Measurements from ENCODE around the gene NOTCH4. TPM values are rescaled to one million over a fixed set of nuclear protein-coding genes. Genes with fewer than 3 reads are reported as not detected.

The NOTCH4 gene
- total and polyA plus RNA-seq, 2 of the 4 experiments (the other 2 are of a cell fraction): 0.96 to 1.3 TPM

- TF ChIP-seq RAD21 (IDR thresholded peaks at IDR 0.05; ENCODE audit: low read length) (no peak), MAZ (IDR thresholded peaks at IDR 0.05; ENCODE audit: borderline replicate concordance, low read depth, low read length) (no peak)
Measured at GRCh38 chr6:32191696-32192607, 31.9 kb downstream of the NOTCH4 start (continued).

- Histone ChIP-seq H2BK20ac (ENCODE audit: low read depth, low read length) (peak overlapping the region; percentile 58), H3K9me1 (ENCODE audit: insufficient read depth, low read length) (peaks cover 18% of the 10 kb centered on the region), H3K4ac (ENCODE audit: low read depth, low read length) (peak overlapping the region; percentile 89), H3K18ac (ENCODE audit: low read depth, low read length) (peak overlapping the region; percentile 93; the same call in 1 of the 2 replicates), H4K8ac (ENCODE audit: low read depth in 2 of 2, low read length in 2 of 2) (peak overlapping the region; percentile 92 to 97), H2BK120ac (ENCODE audit: low read depth, low read length) (peak overlapping the region; percentile 69), H4K20me1 (ENCODE audit: insufficient read depth, low read length) (no peaks in the 10 kb centered on the region), H4K91ac (ENCODE audit: insufficient read depth, low read depth, low read length) (peak overlapping the region; percentile 47), H3K36me3 (ENCODE audit: control insufficient read depth, insufficient read depth, low read length) (peaks cover 18% of the 10 kb centered on the region), H2AFZ (replicated peaks; ENCODE audit: low read length, poor library complexity) (no peak overlapping the region), H3K14ac (replicated peaks; ENCODE audit: low read depth, low read length) (peak overlapping the region; percentile 53; the same call in 1 of the 2 replicates), H3K9me3 (ENCODE audit: control insufficient read depth, insufficient read depth, low read length) (no peaks in the 10 kb centered on the region), H4K5ac (ENCODE audit: low read depth, low read length) (peak overlapping the region; percentile 27), H3K4me2 (ENCODE audit: low read depth, low read length) (peak overlapping the region; percentile 89; the same call in 1 of the 2 replicates), H3K9ac (ENCODE audit: low read depth, low read length) (peak overlapping the region; percentile 93; the same call in 1 of the 2 replicates), H3K4me3 (ENCODE audit: insufficient read depth, low read depth, low read length) (no peak overlapping the region), H2AK5ac (ENCODE audit: low read depth, low read length) (peak overlapping the region; percentile 100), H2AK9ac (replicated peaks; ENCODE audit: low read depth, low read length, poor library complexity) (peak overlapping the region; percentile 100), H3K4me1 (ENCODE audit: control insufficient read depth, insufficient read depth, low read length) (peaks cover 12% of the 10 kb centered on the region), H3K79me1 (ENCODE audit: low read depth in 1 of 2, low read length in 2 of 2) (peaks cover 21 to 64% of the 10 kb centered on the region in 2 experiments; a peak in 3 of 4 replicates), H3K27me3 (ENCODE audit: control insufficient read depth, insufficient read depth, low read length) (no peaks in the 10 kb centered on the region), H3K27ac (ENCODE audit: insufficient read depth, low read length) (peak overlapping the region; percentile 99), H3K23ac (ENCODE audit: low read depth, low read length) (no peak overlapping the region), H2BK5ac (ENCODE audit: low read depth, low read length, poor library complexity, severe bottlenecking) (peak overlapping the region; percentile 75), H2BK15ac (ENCODE audit: low read depth, low read length) (peak overlapping the region; percentile 85; the same call in 1 of the 3 replicates), H3K56ac (ENCODE audit: extremely low read depth, insufficient read depth, low read length) (peak overlapping the region; percentile 92; the same call in 1 of the 2 replicates)
- TF ChIP-seq RFX5 (IDR thresholded peaks at IDR 0.05; ENCODE audit: low read depth, low read length) (no peak), MAFK (IDR thresholded peaks at IDR 0.05; ENCODE audit: low read depth, low read length) (no peak), FOS (IDR thresholded peaks at IDR 0.05; ENCODE audit: low read depth, low read length) (no peak), CEBPB (IDR thresholded peaks at IDR 0.05; ENCODE audit: low read depth, low read length) (no peak)
- no peak for DNase-seq
- ChIA-PET CTCF (no interaction called here), POLR2A (ENCODE audit: unreplicated experiment) (interaction anchor here (0.8 kb wide), 1 partner anchor 14 kb away, joined by 3 read pairs; no protein-coding TSS in a partner anchor)
- intact Hi-C loops (cut with micrococcal nuclease) (no loop called here), in situ Hi-C loops (cut with MboI; ENCODE audit: low sequenced_read_pairs) (loop anchor here (5.0 to 25.0 kb wide), 2 partner anchors 74 to 771 kb away; partner anchors contain the start of genes BRD2 and HLA-DMA), dilution Hi-C loops (cut with HindIII; ENCODE audit: low sequenced_read_pairs, unreplicated experiment) (no loop called here)
- ATAC-seq (ENCODE audit: low read depth): no peak
- no TSS peak for BruUV-seq (replicated peaks)
- 100% methylated on average over 1 of the region's 8 CpGs; no CpG with 5 or more reads in 1 of the 2 experiments for WGBS, 2 experiments (ENCODE audit: extremely low coverage in 2 of 2, insufficient read length in 1 of 2)
Measured at GRCh38 chr6:32190911-32191677, 32.8 kb downstream of the NOTCH4 start.
